DOHH2 (cell line): ENCODE measurements around the gene KBTBD12.

ENCODE experiments used
- EZH2phosphoT487 ChIP-seq: fragments of 200-600 bp; sonication (generic); IDR thresholded peaks from 2 replicates; pipeline ENCODE4 v1.6.1; 2017; ENCODE audit warnings: borderline replicate concordance, mild to moderate bottlenecking, antibody characterized with exemption, low read length, moderate library complexity, mixed read lengths
- TF ChIP-seq, protein P1 (sequence below): fragments of 200-600 bp; sonication (generic); IDR thresholded peaks from one replicate; pipeline ENCODE4 v1.5.1; 2014; ENCODE audit warnings: antibody characterized with exemption, mild to moderate bottlenecking, low read depth, low read length; ENCODE audit not compliant: poor library complexity, severe bottlenecking

DNA sequence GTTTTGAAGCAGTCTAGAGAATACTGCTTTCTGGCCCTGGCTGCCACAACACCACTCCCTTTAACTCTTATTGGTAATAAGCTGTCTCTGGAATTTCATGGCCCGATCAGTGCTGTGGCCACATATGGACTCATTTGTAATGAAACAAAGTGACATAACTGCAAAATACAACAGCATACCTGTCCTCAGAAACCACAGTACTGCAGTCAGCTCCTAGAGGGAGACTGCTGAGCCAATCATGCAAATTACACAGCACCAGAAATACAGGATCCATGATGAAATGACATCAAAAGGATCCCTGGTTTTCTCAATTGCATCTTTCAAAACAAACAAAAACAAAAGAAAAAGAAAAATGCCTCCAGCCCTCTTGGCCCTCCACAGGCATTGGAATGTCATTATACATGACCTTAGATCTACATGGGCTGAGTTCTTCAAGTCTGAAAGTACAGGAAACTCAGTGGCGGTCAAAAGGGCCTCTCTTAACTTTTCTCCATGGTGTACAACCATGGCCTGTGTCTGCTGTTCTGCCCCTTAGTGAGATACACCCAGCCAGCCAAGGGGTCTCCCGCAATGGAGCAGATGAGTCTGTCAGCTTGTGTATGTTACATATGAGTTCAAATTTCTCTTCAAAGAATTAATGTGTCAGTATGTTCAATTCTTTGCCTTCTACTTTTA lies 24.9 kb upstream of the KBTBD12 start:
- TF ChIP-seq, protein P1, sequence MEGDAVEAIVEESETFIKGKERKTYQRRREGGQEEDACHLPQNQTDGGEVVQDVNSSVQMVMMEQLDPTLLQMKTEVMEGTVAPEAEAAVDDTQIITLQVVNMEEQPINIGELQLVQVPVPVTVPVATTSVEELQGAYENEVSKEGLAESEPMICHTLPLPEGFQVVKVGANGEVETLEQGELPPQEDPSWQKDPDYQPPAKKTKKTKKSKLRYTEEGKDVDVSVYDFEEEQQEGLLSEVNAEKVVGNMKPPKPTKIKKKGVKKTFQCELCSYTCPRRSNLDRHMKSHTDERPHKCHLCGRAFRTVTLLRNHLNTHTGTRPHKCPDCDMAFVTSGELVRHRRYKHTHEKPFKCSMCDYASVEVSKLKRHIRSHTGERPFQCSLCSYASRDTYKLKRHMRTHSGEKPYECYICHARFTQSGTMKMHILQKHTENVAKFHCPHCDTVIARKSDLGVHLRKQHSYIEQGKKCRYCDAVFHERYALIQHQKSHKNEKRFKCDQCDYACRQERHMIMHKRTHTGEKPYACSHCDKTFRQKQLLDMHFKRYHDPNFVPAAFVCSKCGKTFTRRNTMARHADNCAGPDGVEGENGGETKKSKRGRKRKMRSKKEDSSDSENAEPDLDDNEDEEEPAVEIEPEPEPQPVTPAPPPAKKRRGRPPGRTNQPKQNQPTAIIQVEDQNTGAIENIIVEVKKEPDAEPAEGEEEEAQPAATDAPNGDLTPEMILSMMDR = no peak
- TF ChIP-seq EZH2phosphoT487 = no peak
